Smooth muscle cell of the umbilical artery (primary cell): Measurements from ENCODE around the gene BHLHA15. TPM values are rescaled to one million over a fixed set of nuclear protein-coding genes. Genes with fewer than 3 reads are reported as not detected.

Experiments used
- total RNA-seq: library from RNA; depleted of rRNA; stranded (reverse); fragments of >200 nt; gene quantifications from 2 replicates; pipeline ENCODE4 v1.2.3, GENCODE V29; 2014

The BHLHA15 gene
- total RNA-seq, result 0.89 and 1.3 TPM in 2 replicates

DNA sequence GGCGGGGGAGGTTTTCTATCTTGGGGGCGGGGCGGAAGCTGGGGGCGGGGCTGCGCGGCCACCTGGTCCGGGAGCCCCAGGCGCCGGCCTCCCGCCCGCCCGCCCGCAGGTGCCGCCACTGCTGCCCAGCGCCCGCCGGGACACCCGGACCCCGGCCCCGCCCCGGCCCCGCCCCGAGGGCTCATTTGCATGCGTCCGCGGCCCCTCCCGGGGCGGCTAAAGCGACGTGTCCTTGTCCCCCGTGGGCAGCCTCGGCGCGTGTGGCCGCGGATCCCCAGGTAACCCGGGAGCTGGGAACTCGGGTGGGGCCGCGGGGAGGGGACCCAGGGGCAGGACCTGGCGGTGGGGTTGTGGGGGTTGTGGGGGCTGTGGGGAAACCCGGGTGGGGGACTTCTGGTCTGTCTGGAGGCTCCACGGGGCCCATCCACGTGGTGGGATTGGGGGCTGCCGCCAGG is at the start of gene BHLHA15:
TSS of gene BHLHA15 (plus strand) at position 219 of the 455 bp plus-strand sequence. CDS start 871 bp downstream, outside the sequence.

DNA sequence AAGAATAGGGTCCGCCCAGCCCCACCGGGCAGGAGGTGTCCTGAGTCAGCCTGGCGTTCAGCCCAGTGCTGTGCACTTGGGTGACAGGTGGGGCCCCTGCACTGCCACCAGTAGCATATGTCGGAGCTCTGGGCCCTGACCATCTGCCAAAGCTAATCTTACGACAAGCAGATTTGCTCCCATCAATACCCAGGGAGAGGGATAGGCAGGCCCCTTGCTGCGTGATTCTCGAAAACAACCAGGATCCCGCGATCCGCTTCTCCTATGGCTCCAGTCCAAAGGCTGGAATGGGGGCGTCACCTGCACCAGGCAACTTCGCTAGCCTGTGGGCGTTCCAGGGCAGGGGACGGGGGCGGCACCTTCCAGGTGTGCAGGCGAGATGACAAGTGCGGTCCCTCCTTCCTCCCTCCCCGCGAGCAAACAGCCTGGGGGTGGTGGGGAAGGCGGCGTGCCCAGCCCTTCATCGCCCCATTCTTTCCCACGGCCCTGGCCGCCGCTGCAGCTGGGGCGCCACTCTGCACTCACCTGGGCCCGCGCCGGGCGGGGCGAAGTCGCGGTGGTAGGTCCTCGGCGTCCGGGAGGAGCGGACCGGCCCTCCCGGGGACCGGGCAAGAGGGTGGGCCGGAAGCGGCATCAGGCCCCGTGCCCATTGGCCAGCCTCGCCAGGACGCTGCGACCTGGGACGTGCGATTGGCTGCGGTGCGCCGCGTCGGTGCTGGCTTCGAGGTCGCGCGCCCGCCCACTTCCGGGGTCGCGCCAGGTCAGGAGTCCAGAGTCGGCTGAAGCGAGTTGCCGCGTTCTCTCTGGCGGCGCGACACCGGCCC is 40.6 kb downstream of the BHLHA15 start, which contains the start of gene TECPR1:
TSS of gene TECPR1 (minus strand) at position 632 of the 824 bp plus-strand sequence. CDS start 6,086 bp downstream, outside the sequence.

Other genes starting within 250 kb of the BHLHA15 start
- not detected in 2 replicates for gene OCM2, start 221.2 kb upstream of the BHLHA15 start, total RNA-seq
- 8.3 and 14.4 TPM in 2 replicates for gene LMTK2, start 104.6 kb upstream of the BHLHA15 start, total RNA-seq
- 24.6 and 45.5 TPM in 2 replicates for gene TECPR1, start 40.8 kb downstream of the BHLHA15 start, total RNA-seq
- gene BRI3, start 70.2 kb downstream of the BHLHA15 start, total RNA-seq, result 30.3 and 35.1 TPM in 2 replicates
- 3.0 and 5.2 TPM in 2 replicates for gene BAIAP2L1, start 189.7 kb downstream of the BHLHA15 start, total RNA-seq